ENCODE results near the gene TPT1.
"Not testable (repeated sequence)": the region's sequence is repeated elsewhere in the genome, so short reads cannot be mapped to it uniquely, and the experiment has no call there.

Gene TPT1

GRCh38 chr13:45385907-45386553 is 45.0 kb upstream of the TPT1 start:
- H3K9me3 ChIP-seq (ENCODE audit: insufficient read depth, low read length) = no peaks in the 10 kb centered on the region
- no peak overlapping the region for H2AFZ ChIP-seq (ENCODE audit: low read depth, low read length, severe bottlenecking)
- no peak overlapping the region for H3K27ac ChIP-seq (ENCODE audit: low read depth, low read length)
- TF ChIP-seq EZH2phosphoT487 (conservative IDR thresholded peaks at IDR 0.05; ENCODE audit: low read length) (no peak), CTCF (IDR thresholded peaks at IDR 0.05; ENCODE audit: insufficient read depth, low read length, poor library complexity, severe bottlenecking) (no peak)
- H3K9ac ChIP-seq (ENCODE audit: low read length) = no peak overlapping the region
- H3K9me2 ChIP-seq (replicated peaks; ENCODE audit: insufficient read depth, low read length) = no peaks in the 10 kb centered on the region
- no peaks in the 10 kb centered on the region for H3K79me2 ChIP-seq (ENCODE audit: insufficient read depth, low read length)
- H3K27me3 ChIP-seq (ENCODE audit: low read length) = no peaks in the 10 kb centered on the region
- no peaks in the 10 kb centered on the region for H3K36me3 ChIP-seq (ENCODE audit: low read length)
- H3K4me3 ChIP-seq (ENCODE audit: insufficient read depth, low read length, poor library complexity, severe bottlenecking) = no peak overlapping the region
- no peaks in the 10 kb centered on the region for H4K20me1 ChIP-seq (ENCODE audit: low read depth, low read length)
- no peaks in the 10 kb centered on the region for H3F3A ChIP-seq (ENCODE audit: insufficient read depth)
- H3K4me2 ChIP-seq (ENCODE audit: low read depth, low read length, poor library complexity, severe bottlenecking) = no peak overlapping the region

- H4K20me1 ChIP-seq (ENCODE audit: low read depth, low read length) = no peaks in the 10 kb centered on the region
- H3K4me2 ChIP-seq (ENCODE audit: low read depth, low read length, poor library complexity, severe bottlenecking) = no peak overlapping the region
- H3K9me3 ChIP-seq (ENCODE audit: insufficient read depth, low read length) = no peaks in the 10 kb centered on the region
- no peak overlapping the region for H3K9ac ChIP-seq (ENCODE audit: low read length)
- TF ChIP-seq CTCF (IDR thresholded peaks at IDR 0.05; ENCODE audit: insufficient read depth, low read length, poor library complexity, severe bottlenecking) = no peak
- TF ChIP-seq EZH2phosphoT487 (conservative IDR thresholded peaks at IDR 0.05; ENCODE audit: low read length) = no peak
- no peaks in the 10 kb centered on the region for H3F3A ChIP-seq (ENCODE audit: insufficient read depth)
- no peaks in the 10 kb centered on the region for H3K27me3 ChIP-seq (ENCODE audit: low read length)
- H3K36me3 ChIP-seq (ENCODE audit: low read length) = no peaks in the 10 kb centered on the region
- H3K79me2 ChIP-seq (ENCODE audit: insufficient read depth, low read length) = no peaks in the 10 kb centered on the region
- H3K27ac ChIP-seq (ENCODE audit: low read depth, low read length) = no peak overlapping the region
- H2AFZ ChIP-seq (ENCODE audit: low read depth, low read length, severe bottlenecking) = no peak overlapping the region
- H3K9me2 ChIP-seq (replicated peaks; ENCODE audit: insufficient read depth, low read length) = no peaks in the 10 kb centered on the region
- H3K4me3 ChIP-seq (ENCODE audit: insufficient read depth, low read length, poor library complexity, severe bottlenecking) = no peak overlapping the region
These were observed 44.3 kb upstream of the TPT1 start for GRCh38 chr13:45385320-45385719.

GRCh38 chr13:45384474-45385174 is 43.6 kb upstream of the TPT1 start:
- H3K9ac ChIP-seq (ENCODE audit: low read length) = no peak overlapping the region

GRCh38 chr13:45382739-45383138 is 41.8 kb upstream of the TPT1 start:
- not testable (repeated sequence) for H3F3A ChIP-seq (ENCODE audit: insufficient read depth); H3K79me2 ChIP-seq (ENCODE audit: insufficient read depth, low read length); H2AFZ ChIP-seq (ENCODE audit: low read depth, low read length, severe bottlenecking); H3K27me3 ChIP-seq (ENCODE audit: low read length); H3K9me3 ChIP-seq (ENCODE audit: insufficient read depth, low read length); H3K27ac ChIP-seq (ENCODE audit: low read depth, low read length); H3K9ac ChIP-seq (ENCODE audit: low read length); H4K20me1 ChIP-seq (ENCODE audit: low read depth, low read length); H3K4me2 ChIP-seq (ENCODE audit: low read depth, low read length, poor library complexity, severe bottlenecking); H3K4me3 ChIP-seq (ENCODE audit: insufficient read depth, low read length, poor library complexity, severe bottlenecking); H3K9me2 ChIP-seq (replicated peaks; ENCODE audit: insufficient read depth, low read length); H3K36me3 ChIP-seq (ENCODE audit: low read length)

More at GRCh38 chr13:45384474-45385174, 43.6 kb upstream of the TPT1 start:
- Histone ChIP-seq H3K4me3 (ENCODE audit: insufficient read depth, low read length, poor library complexity, severe bottlenecking) (no peak overlapping the region), H3K27me3 (ENCODE audit: low read length) (no peaks in the 10 kb centered on the region), H3K4me2 (ENCODE audit: low read depth, low read length, poor library complexity, severe bottlenecking) (no peak overlapping the region), H3K79me2 (ENCODE audit: insufficient read depth, low read length) (no peaks in the 10 kb centered on the region), H3K36me3 (ENCODE audit: low read length) (no peaks in the 10 kb centered on the region), H3F3A (ENCODE audit: insufficient read depth) (no peaks in the 10 kb centered on the region), H4K20me1 (ENCODE audit: low read depth, low read length) (no peaks in the 10 kb centered on the region), H3K9me2 (replicated peaks; ENCODE audit: insufficient read depth, low read length) (no peaks in the 10 kb centered on the region), H3K27ac (ENCODE audit: low read depth, low read length) (no peak overlapping the region), H2AFZ (ENCODE audit: low read depth, low read length, severe bottlenecking) (no peak overlapping the region), H3K9me3 (ENCODE audit: insufficient read depth, low read length) (no peaks in the 10 kb centered on the region)
- no peak for TF ChIP-seq EZH2phosphoT487 (conservative IDR thresholded peaks at IDR 0.05; ENCODE audit: low read length)
- no peak for TF ChIP-seq CTCF (IDR thresholded peaks at IDR 0.05; ENCODE audit: insufficient read depth, low read length, poor library complexity, severe bottlenecking)
